Liver (tissue), 9 donors: ENCODE data around the gene OR52E2. TPM values are rescaled to one million over a fixed set of nuclear protein-coding genes. Genes with fewer than 3 reads are reported as not detected.

Experiments used
- DNase-seq: peaks from one replicate; pipeline ENCODE4 v3.0.0-alpha.2; 2017; ENCODE audit warnings: low spot score
- H3K27ac ChIP-seq, 2 donors: one replicate each; pipeline ENCODE4 v1.7.0; 2013; ENCODE audit warnings: inconsistent platforms in 2 of 2, low read length in 2 of 2, control low read depth in 1 of 2, low read depth in 1 of 2, mild to moderate bottlenecking in 1 of 2
- H3K27me3 ChIP-seq, 4 donors: one replicate each; pipeline versions ENCODE4 v1.6.1 to v1.7.0; 2013; ENCODE audit warnings: low read length in 3 of 4, inconsistent platforms in 1 of 4, mild to moderate bottlenecking in 1 of 4, moderate library complexity in 1 of 4; ENCODE audit not compliant: control insufficient read depth in 4 of 4, insufficient read depth in 4 of 4
- H3K36me3 ChIP-seq, 4 donors: one replicate each; pipeline versions ENCODE4 v1.6.1 to v1.7.0; 2013; ENCODE audit warnings: low read length in 3 of 4, mild to moderate bottlenecking in 3 of 4, low read depth in 1 of 4, moderate library complexity in 1 of 4; ENCODE audit not compliant: control insufficient read depth in 4 of 4, insufficient read depth in 3 of 4
- H3K4me1 ChIP-seq, 4 donors: one replicate each; pipeline versions ENCODE4 v1.6.1 to v1.7.0; 2013; ENCODE audit warnings: low read length in 3 of 4, mild to moderate bottlenecking in 3 of 4, moderate library complexity in 1 of 4; ENCODE audit not compliant: control insufficient read depth in 4 of 4, insufficient read depth in 4 of 4
- H3K4me3 ChIP-seq, 3 donors: one replicate each; pipeline versions ENCODE4 v1.6.1 to v1.7.0; 2013; ENCODE audit warnings: low read length in 3 of 3, control low read depth in 1 of 3, low read depth in 1 of 3, mild to moderate bottlenecking in 1 of 3
- H3K9ac ChIP-seq, 2 donors: one replicate each; pipeline ENCODE4 v1.7.0; 2013; ENCODE audit warnings: low read length in 2 of 2, mild to moderate bottlenecking in 2 of 2, moderate library complexity in 2 of 2, control low read depth in 1 of 2, low read depth in 1 of 2
- H3K9me3 ChIP-seq, 4 donors: one replicate each; pipeline versions ENCODE4 v1.6.1 to v1.7.0; 2013; ENCODE audit warnings: low read length in 3 of 4; ENCODE audit not compliant: control insufficient read depth in 4 of 4
- EGR1 ChIP-seq, 2 donors: IDR thresholded peaks; 2 replicates each; pipeline ENCODE4 v1.6.1; 2016 to 2018; ENCODE audit warnings: antibody characterized with exemption in 2 of 2, low read depth in 2 of 2
- FOXA2 ChIP-seq: IDR thresholded peaks from 2 replicates; pipeline ENCODE4 v1.6.1; 2016; ENCODE audit warnings: antibody characterized with exemption
- GABPA ChIP-seq, 2 donors: IDR thresholded peaks in 1 of 2; conservative IDR thresholded peaks in 1 of 2; 2 replicates each; pipeline ENCODE4 v1.6.1; 2016; ENCODE audit warnings: antibody characterized with exemption in 2 of 2, mild to moderate bottlenecking in 1 of 2, moderate library complexity in 1 of 2
- HNF4A ChIP-seq, 2 donors: conservative IDR thresholded peaks; 2 replicates each; pipeline ENCODE4 v1.6.1; 2016; ENCODE audit warnings: antibody characterized with exemption in 2 of 2, mild to moderate bottlenecking in 2 of 2
- HNF4G ChIP-seq: IDR thresholded peaks from 2 replicates; pipeline ENCODE4 v1.6.1; 2016; ENCODE audit warnings: antibody characterized with exemption
- NR2F2 ChIP-seq: IDR thresholded peaks from 2 replicates; pipeline ENCODE4 v1.6.1; 2016; ENCODE audit warnings: antibody characterized with exemption
- RAD21 ChIP-seq, 2 donors: IDR thresholded peaks; 2 replicates each; pipeline ENCODE4 v1.6.1; 2016; ENCODE audit warnings: antibody characterized with exemption in 2 of 2, mild to moderate bottlenecking in 2 of 2
- RXRA ChIP-seq, 2 donors: IDR thresholded peaks; 2 replicates each; pipeline ENCODE4 v1.6.1; 2017 to 2018; ENCODE audit warnings: antibody characterized with exemption in 2 of 2, mild to moderate bottlenecking in 1 of 2
- SP1 ChIP-seq: IDR thresholded peaks from 2 replicates; pipeline ENCODE4 v1.6.1; 2018; ENCODE audit warnings: antibody characterized with exemption, mild to moderate bottlenecking
- TAF1 ChIP-seq: conservative IDR thresholded peaks from 2 replicates; pipeline ENCODE4 v1.6.1; 2016; ENCODE audit warnings: antibody characterized with exemption, mild to moderate bottlenecking
- YY1 ChIP-seq: IDR thresholded peaks from 2 replicates; pipeline ENCODE4 v1.6.1; 2016; ENCODE audit warnings: antibody characterized with exemption, mild to moderate bottlenecking
- WGBS: extraction: QIAGEN DNeasy Blood & Tissue Kit; methylation state at CpG from one replicate; pipeline ENCODE4 v1.1.7; 2013; 5-methylcytosine and 5-hydroxymethylcytosine counted together
- polyA plus RNA-seq, 2 donors: library from polyadenylated mRNA; stranded (reverse) in 1 of 2; unstranded in 1 of 2; fragments of 200-250 nt in 1 of 2; fragments of >200 nt in 1 of 2; fragmentation: Nextera tagmentation in 1 of 2; extraction: Ambion mirVana in 1 of 2; gene quantifications; one replicate each; pipeline versions ENCODE4 v1.2.1 to v1.2.3, GENCODE V29; 2013 to 2015
- total RNA-seq, 2 donors: library from RNA; depleted of rRNA; stranded (reverse); fragments of >200 nt; gene quantifications; one replicate each; pipeline ENCODE4 v1.2.3, GENCODE V29; 2014
- TF ChIP-seq, protein P1 (sequence below): IDR thresholded peaks from 2 replicates; pipeline ENCODE4 v1.6.1; 2016; ENCODE audit warnings: antibody characterized with exemption
- TF ChIP-seq, protein P2 (sequence below): fragments of 150-350 bp; IDR thresholded peaks from 2 replicates; pipeline ENCODE4 v1.5.1; 2017; ENCODE audit warnings: improper control_type of control experiment, low read depth, low read length; ENCODE audit not compliant: missing input control
- TF ChIP-seq, protein P3 (sequence below): IDR thresholded peaks from 2 replicates; pipeline ENCODE4 v1.6.1; 2016; ENCODE audit warnings: antibody characterized with exemption
- TF ChIP-seq, protein P4 (sequence below): IDR thresholded peaks from 2 replicates; pipeline ENCODE4 v1.6.1; 2016; ENCODE audit warnings: antibody characterized with exemption
- TF ChIP-seq, protein P5 (sequence below): IDR thresholded peaks from 2 replicates; pipeline ENCODE4 v1.6.1; 2016; ENCODE audit warnings: antibody characterized with exemption, mild to moderate bottlenecking
- donor health status: healthy.
- donor health status: healthy.
- donor health status: healthy.
- donor health status: healthy.
- donor health status: healthy.

OR52E2 gene
- total and polyA plus RNA-seq, 4 donors, result not detected

DNA sequence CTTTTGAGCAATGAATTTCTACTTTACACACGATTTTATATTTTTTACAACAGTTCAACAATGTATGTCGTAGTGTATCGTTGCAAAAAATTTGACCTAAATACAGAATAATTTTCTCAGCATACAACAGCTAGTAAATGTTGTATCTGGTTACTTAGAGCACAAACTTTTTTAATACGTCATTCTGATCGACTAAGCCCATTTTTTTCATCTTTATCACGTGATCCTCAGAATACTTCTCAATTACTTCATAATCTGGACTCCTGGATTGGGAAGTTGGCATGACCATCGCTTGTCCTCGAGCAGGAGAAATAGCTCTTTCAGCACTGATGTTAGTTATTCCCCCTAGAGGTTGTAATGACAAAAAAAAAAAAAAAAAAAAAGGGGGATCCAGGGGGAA is 48.2 kb downstream of the OR52E2 start:
- Histone ChIP-seq H3K36me3 (no peaks in the 10 kb centered on the region), H3K9ac (no peak overlapping the region), H3K4me3 (no peak overlapping the region), H3K27ac (no peak overlapping the region), H3K4me1 (no peaks in the 10 kb centered on the region), H3K27me3 (no peaks in the 10 kb centered on the region), H3K9me3 (no peaks in the 10 kb centered on the region)
- WGBS, result 66% methylated on average over 8 of the region's 8 CpGs
- DNase-seq, result no peak
- TF ChIP-seq HNF4A (conservative IDR thresholded peaks at IDR 0.05) (no peak), FOXA2 (no peak), NR2F2 (no peak), HNF4G (no peak), SP1 (no peak), EGR1 (IDR thresholded peaks at IDR 0.05; ENCODE audit: low read depth in 2 of 2) (no peak), TAF1 (no peak), GABPA (IDR thresholded peaks at IDR 0.05 in 1 of 2, conservative IDR thresholded peaks at IDR 0.05 in 1 of 2) (no peak), RXRA (IDR thresholded peaks at IDR 0.05) (no peak), RAD21 (IDR thresholded peaks at IDR 0.05) (no peak), YY1 (no peak)
- TF ChIP-seq, protein P1, sequence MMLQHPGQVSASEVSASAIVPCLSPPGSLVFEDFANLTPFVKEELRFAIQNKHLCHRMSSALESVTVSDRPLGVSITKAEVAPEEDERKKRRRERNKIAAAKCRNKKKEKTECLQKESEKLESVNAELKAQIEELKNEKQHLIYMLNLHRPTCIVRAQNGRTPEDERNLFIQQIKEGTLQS, result no peak
- TF ChIP-seq, protein P2, sequence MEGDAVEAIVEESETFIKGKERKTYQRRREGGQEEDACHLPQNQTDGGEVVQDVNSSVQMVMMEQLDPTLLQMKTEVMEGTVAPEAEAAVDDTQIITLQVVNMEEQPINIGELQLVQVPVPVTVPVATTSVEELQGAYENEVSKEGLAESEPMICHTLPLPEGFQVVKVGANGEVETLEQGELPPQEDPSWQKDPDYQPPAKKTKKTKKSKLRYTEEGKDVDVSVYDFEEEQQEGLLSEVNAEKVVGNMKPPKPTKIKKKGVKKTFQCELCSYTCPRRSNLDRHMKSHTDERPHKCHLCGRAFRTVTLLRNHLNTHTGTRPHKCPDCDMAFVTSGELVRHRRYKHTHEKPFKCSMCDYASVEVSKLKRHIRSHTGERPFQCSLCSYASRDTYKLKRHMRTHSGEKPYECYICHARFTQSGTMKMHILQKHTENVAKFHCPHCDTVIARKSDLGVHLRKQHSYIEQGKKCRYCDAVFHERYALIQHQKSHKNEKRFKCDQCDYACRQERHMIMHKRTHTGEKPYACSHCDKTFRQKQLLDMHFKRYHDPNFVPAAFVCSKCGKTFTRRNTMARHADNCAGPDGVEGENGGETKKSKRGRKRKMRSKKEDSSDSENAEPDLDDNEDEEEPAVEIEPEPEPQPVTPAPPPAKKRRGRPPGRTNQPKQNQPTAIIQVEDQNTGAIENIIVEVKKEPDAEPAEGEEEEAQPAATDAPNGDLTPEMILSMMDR, result no peak
- TF ChIP-seq, protein P3, sequence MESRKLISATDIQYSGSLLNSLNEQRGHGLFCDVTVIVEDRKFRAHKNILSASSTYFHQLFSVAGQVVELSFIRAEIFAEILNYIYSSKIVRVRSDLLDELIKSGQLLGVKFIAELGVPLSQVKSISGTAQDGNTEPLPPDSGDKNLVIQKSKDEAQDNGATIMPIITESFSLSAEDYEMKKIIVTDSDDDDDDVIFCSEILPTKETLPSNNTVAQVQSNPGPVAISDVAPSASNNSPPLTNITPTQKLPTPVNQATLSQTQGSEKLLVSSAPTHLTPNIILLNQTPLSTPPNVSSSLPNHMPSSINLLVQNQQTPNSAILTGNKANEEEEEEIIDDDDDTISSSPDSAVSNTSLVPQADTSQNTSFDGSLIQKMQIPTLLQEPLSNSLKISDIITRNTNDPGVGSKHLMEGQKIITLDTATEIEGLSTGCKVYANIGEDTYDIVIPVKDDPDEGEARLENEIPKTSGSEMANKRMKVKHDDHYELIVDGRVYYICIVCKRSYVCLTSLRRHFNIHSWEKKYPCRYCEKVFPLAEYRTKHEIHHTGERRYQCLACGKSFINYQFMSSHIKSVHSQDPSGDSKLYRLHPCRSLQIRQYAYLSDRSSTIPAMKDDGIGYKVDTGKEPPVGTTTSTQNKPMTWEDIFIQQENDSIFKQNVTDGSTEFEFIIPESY, result no peak
- TF ChIP-seq, protein P4, sequence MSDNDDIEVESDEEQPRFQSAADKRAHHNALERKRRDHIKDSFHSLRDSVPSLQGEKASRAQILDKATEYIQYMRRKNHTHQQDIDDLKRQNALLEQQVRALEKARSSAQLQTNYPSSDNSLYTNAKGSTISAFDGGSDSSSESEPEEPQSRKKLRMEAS, result no peak
- TF ChIP-seq, protein P5, sequence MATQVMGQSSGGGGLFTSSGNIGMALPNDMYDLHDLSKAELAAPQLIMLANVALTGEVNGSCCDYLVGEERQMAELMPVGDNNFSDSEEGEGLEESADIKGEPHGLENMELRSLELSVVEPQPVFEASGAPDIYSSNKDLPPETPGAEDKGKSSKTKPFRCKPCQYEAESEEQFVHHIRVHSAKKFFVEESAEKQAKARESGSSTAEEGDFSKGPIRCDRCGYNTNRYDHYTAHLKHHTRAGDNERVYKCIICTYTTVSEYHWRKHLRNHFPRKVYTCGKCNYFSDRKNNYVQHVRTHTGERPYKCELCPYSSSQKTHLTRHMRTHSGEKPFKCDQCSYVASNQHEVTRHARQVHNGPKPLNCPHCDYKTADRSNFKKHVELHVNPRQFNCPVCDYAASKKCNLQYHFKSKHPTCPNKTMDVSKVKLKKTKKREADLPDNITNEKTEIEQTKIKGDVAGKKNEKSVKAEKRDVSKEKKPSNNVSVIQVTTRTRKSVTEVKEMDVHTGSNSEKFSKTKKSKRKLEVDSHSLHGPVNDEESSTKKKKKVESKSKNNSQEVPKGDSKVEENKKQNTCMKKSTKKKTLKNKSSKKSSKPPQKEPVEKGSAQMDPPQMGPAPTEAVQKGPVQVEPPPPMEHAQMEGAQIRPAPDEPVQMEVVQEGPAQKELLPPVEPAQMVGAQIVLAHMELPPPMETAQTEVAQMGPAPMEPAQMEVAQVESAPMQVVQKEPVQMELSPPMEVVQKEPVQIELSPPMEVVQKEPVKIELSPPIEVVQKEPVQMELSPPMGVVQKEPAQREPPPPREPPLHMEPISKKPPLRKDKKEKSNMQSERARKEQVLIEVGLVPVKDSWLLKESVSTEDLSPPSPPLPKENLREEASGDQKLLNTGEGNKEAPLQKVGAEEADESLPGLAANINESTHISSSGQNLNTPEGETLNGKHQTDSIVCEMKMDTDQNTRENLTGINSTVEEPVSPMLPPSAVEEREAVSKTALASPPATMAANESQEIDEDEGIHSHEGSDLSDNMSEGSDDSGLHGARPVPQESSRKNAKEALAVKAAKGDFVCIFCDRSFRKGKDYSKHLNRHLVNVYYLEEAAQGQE, result no peak

Other genes starting within 250 kb of the OR52E2 start
- not detected for gene OR51F2, start 238.3 kb downstream of the OR52E2 start, total RNA-seq
- not detected for gene OR51F2, start 238.3 kb downstream of the OR52E2 start, polyA plus RNA-seq
- gene OR51S1, start 210.4 kb downstream of the OR52E2 start, total RNA-seq, result not detected
- not detected for gene OR51S1, start 210.4 kb downstream of the OR52E2 start, polyA plus RNA-seq
- not detected for gene OR51T1, start 177.7 kb downstream of the OR52E2 start, total RNA-seq
- not detected for gene OR51T1, start 177.7 kb downstream of the OR52E2 start, polyA plus RNA-seq
- gene OR51A7, start 155.8 kb downstream of the OR52E2 start, total RNA-seq, result not detected
- gene OR51A7, start 155.8 kb downstream of the OR52E2 start, polyA plus RNA-seq, result not detected
- not detected for gene OR51G2, start 140.3 kb downstream of the OR52E2 start, total RNA-seq
- gene OR51G2, start 140.3 kb downstream of the OR52E2 start, polyA plus RNA-seq, result not detected
- not detected for gene OR51G1, start 135.3 kb downstream of the OR52E2 start, total RNA-seq
- not detected for gene OR51G1, start 135.3 kb downstream of the OR52E2 start, polyA plus RNA-seq
- not detected for gene OR51A4, start 112.0 kb downstream of the OR52E2 start, total RNA-seq
- not detected for gene OR51A4, start 112.0 kb downstream of the OR52E2 start, polyA plus RNA-seq
- gene OR51A2, start 103.9 kb downstream of the OR52E2 start, total RNA-seq, result not detected
- gene OR51A2, start 103.9 kb downstream of the OR52E2 start, polyA plus RNA-seq, result not detected
- not detected for gene OR51L1, start 64.8 kb downstream of the OR52E2 start, total RNA-seq
- gene OR51L1, start 64.8 kb downstream of the OR52E2 start, polyA plus RNA-seq, result not detected
- gene OR52J3, start 13.1 kb downstream of the OR52E2 start, total RNA-seq, result not detected
- gene OR52J3, start 13.1 kb downstream of the OR52E2 start, polyA plus RNA-seq, result not detected
- not detected for gene OR52E1, start 9.9 kb upstream of the OR52E2 start, total RNA-seq
- gene OR52E1, start 9.9 kb upstream of the OR52E2 start, polyA plus RNA-seq, result not detected
- not detected for gene OR52A5, start 78.7 kb upstream of the OR52E2 start, total RNA-seq
- not detected for gene OR52A5, start 78.7 kb upstream of the OR52E2 start, polyA plus RNA-seq
- not detected for gene OR52A1, start 95.1 kb upstream of the OR52E2 start, total RNA-seq
- gene OR52A1, start 95.1 kb upstream of the OR52E2 start, polyA plus RNA-seq, result not detected
- not detected for gene OR51V1, start 141.1 kb upstream of the OR52E2 start, total RNA-seq
- gene OR51V1, start 141.1 kb upstream of the OR52E2 start, polyA plus RNA-seq, result not detected
- gene HBB, start 167.4 kb upstream of the OR52E2 start, total RNA-seq, result 1,000 to 10,000 TPM in 1 of 2 donors, 1 to 10 TPM in 1; 5.7 to 3,950 TPM
- gene HBB, start 167.4 kb upstream of the OR52E2 start, polyA plus RNA-seq, result 10 to 100 TPM; 13.6 to 86.8 TPM
- gene HBD, start 174.9 kb upstream of the OR52E2 start, total RNA-seq, result 1 to 10 TPM in 1 of 2 donors, not detected in 1; 6.0 TPM
- gene HBD, start 174.9 kb upstream of the OR52E2 start, polyA plus RNA-seq, result under 1 TPM in 1 of 2 donors, not detected in 1; 0.72 TPM
- gene HBG1, start 190.2 kb upstream of the OR52E2 start, total RNA-seq, result 10 to 100 TPM in 1 of 2 donors, not detected in 1; 75.1 TPM
- gene HBG1, start 190.2 kb upstream of the OR52E2 start, polyA plus RNA-seq, result not detected
- gene HBG2, start 195.2 kb upstream of the OR52E2 start, total RNA-seq, result over 10,000 TPM in 1 of 2 donors, not detected in 1; 55,632 TPM
- under 1 TPM in 1 of 2 donors, not detected in 1; 0.71 TPM for gene HBG2, start 195.2 kb upstream of the OR52E2 start, polyA plus RNA-seq
- gene HBE1, start 210.3 kb upstream of the OR52E2 start, total RNA-seq, result 10 to 100 TPM in 1 of 2 donors, not detected in 1; 82.7 TPM
- not detected for gene HBE1, start 210.3 kb upstream of the OR52E2 start, polyA plus RNA-seq
- not detected for gene OR51B4, start 242.3 kb upstream of the OR52E2 start, total RNA-seq
- not detected for gene OR51B4, start 242.3 kb upstream of the OR52E2 start, polyA plus RNA-seq